Caco-2 (cell line): Measurements from ENCODE around the gene GNAQ. TPM values are rescaled to one million over a fixed set of nuclear protein-coding genes. Genes with fewer than 3 reads are reported as not detected.

ENCODE experiments used
- BruUV-seq: library from RNA; stranded (reverse); fragments of 400-500 nt; replicated peaks from 2 replicates; lab custom pipeline; 2021; lab: Mats Ljungman, UMichigan
- CTCF ChIA-PET: fragments of 300-600 bp; sonication (Branson Sonifier 250); formaldehyde crosslinking; loops from one replicate; lab custom pipeline; 2022; ENCODE audit warnings: antibody characterized with exemption; lab: Charles Lee
- POLR2A ChIA-PET: fragments of 300-600 bp; sonication (Branson Sonifier 250); formaldehyde crosslinking; loops from one replicate; lab custom pipeline; 2022; ENCODE audit warnings: antibody characterized with exemption; lab: Charles Lee
- DNase-seq, 2 experiments: peaks; one replicate each; pipeline versions ENCODE4 v3.0.0 to v3.0.0-alpha.2; 2020 to 2022
- H3K27me3 ChIP-seq: replicated peaks from 2 replicates; pipeline ENCODE4 v1.6.0; 2011; ENCODE audit warnings: low read length; ENCODE audit not compliant: control insufficient read depth, insufficient read depth
- H3K36me3 ChIP-seq: 2 replicates; pipeline ENCODE4 v1.5.1; 2011; ENCODE audit warnings: low read length; ENCODE audit not compliant: control insufficient read depth, insufficient read depth
- H3K4me1 ChIP-seq: fragments of 250-450 bp; sonication (Bioruptor Pico); 2 replicates; pipeline ENCODE4 v1.5.1; 2020; ENCODE audit warnings: mild to moderate bottlenecking
- H3K4me3 ChIP-seq: 2 replicates; pipeline ENCODE4 v1.5.1; 2011; ENCODE audit warnings: low read depth, mild to moderate bottlenecking, control low read depth, low read length
- H3K9me3 ChIP-seq: fragments of 250-450 bp; sonication (Bioruptor Pico); 2 replicates; pipeline ENCODE4 v1.5.1; 2020; ENCODE audit warnings: mild to moderate bottlenecking, moderate library complexity
- H3K27ac Mint-ChIP-seq: one replicate; pipeline ENCODE4 v1.8.0; 2022; ENCODE audit warnings: mixed read lengths; ENCODE audit not compliant: unreplicated experiment
- H3K27me3 Mint-ChIP-seq: one replicate; pipeline ENCODE4 v1.8.0; 2022; ENCODE audit warnings: mixed read lengths; ENCODE audit not compliant: insufficient read depth, unreplicated experiment
- H3K36me3 Mint-ChIP-seq: one replicate; pipeline ENCODE4 v1.8.0; 2022; ENCODE audit warnings: mild to moderate bottlenecking, mixed read lengths; ENCODE audit not compliant: insufficient read depth, unreplicated experiment
- H3K4me1 Mint-ChIP-seq: one replicate; pipeline ENCODE4 v1.8.0; 2022; ENCODE audit warnings: low read depth, mixed read lengths; ENCODE audit not compliant: unreplicated experiment
- H3K4me3 Mint-ChIP-seq: one replicate; pipeline ENCODE4 v1.8.0; 2022; ENCODE audit warnings: mild to moderate bottlenecking, moderate library complexity, mixed read lengths; ENCODE audit not compliant: unreplicated experiment
- H3K9me3 Mint-ChIP-seq: one replicate; pipeline ENCODE4 v1.8.0; 2022; ENCODE audit warnings: mixed read lengths; ENCODE audit not compliant: unreplicated experiment
- intact Hi-C: fragments of 100-400 bp; cut with micrococcal nuclease; formaldehyde crosslinking; loops from one replicate; pipeline ENCODE4 v1.10.0; 2022; ENCODE audit not compliant: unreplicated experiment
- total RNA-seq: library from RNA; stranded (reverse); gene quantifications from 2 replicates; pipeline ENCODE4 v1.2.3, GENCODE V29; 2022
- TF ChIP-seq, protein P1 (sequence below), 2 experiments: fragments of 200-600 bp in 1 of 2; IDR thresholded peaks; 1 replicate in 1 of 2; 2 replicates in 1 of 2; pipeline versions ENCODE4 v1.5.1 to v1.8.0; 2011 to 2022; ENCODE audit warnings: antibody characterized with exemption in 1 of 2, control low read depth in 1 of 2, inconsistent platforms in 1 of 2, low read depth in 1 of 2, low read length in 1 of 2, mild to moderate bottlenecking in 1 of 2, moderate library complexity in 1 of 2; ENCODE audit not compliant: insufficient read depth in 1 of 2, severe bottlenecking in 1 of 2, unreplicated experiment in 1 of 2

The GNAQ gene
- total RNA-seq, 1 experiment from 2014 or later, result 10.1 TPM

DNA sequence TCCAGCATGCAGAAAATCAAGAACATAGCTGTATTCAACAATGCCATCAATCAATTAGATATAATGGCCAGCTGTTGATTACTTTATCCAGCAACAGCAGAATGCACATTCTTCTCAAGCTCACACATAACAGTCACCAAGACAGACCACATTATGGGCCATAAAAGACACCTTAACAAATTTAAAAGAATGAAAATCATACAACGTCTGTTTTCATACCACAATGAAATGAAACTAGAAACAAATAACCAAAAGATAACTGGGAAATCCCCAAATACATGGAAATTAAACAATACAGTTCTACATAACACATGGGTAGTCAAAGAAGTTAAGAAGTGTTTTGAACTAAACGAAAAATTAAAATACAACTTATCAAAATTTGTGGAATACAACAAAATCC is 252.6 kb downstream of the GNAQ start:
- DNase-seq, result no peak
- POLR2A ChIA-PET, result no interaction called here
- Histone ChIP-seq H3K9me3 (no peaks in the 10 kb centered on the region), H3K4me1 (no peaks in the 10 kb centered on the region), H3K27me3 (no peaks in the 10 kb centered on the region), H3K4me3 (no peak overlapping the region), H3K36me3 (no peaks in the 10 kb centered on the region)
- BruUV-seq, result no TSS peak
- Mint-ChIP-seq H3K36me3 (no peaks in the 10 kb centered on the region), H3K4me1 (no peaks in the 10 kb centered on the region), H3K4me3 (no peak overlapping the region), H3K9me3 (peaks cover 9% of the 10 kb centered on the region), H3K27me3 (no peaks in the 10 kb centered on the region), H3K27ac (no peak overlapping the region)
- CTCF ChIA-PET, result no interaction called here
- intact Hi-C loops, result no loop called here
- TF ChIP-seq, protein P1, sequence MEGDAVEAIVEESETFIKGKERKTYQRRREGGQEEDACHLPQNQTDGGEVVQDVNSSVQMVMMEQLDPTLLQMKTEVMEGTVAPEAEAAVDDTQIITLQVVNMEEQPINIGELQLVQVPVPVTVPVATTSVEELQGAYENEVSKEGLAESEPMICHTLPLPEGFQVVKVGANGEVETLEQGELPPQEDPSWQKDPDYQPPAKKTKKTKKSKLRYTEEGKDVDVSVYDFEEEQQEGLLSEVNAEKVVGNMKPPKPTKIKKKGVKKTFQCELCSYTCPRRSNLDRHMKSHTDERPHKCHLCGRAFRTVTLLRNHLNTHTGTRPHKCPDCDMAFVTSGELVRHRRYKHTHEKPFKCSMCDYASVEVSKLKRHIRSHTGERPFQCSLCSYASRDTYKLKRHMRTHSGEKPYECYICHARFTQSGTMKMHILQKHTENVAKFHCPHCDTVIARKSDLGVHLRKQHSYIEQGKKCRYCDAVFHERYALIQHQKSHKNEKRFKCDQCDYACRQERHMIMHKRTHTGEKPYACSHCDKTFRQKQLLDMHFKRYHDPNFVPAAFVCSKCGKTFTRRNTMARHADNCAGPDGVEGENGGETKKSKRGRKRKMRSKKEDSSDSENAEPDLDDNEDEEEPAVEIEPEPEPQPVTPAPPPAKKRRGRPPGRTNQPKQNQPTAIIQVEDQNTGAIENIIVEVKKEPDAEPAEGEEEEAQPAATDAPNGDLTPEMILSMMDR (IDR thresholded peaks at IDR 0.05; ENCODE audit: insufficient read depth in 1 of 2, low read depth in 1 of 2, low read length in 1 of 2, severe bottlenecking in 1 of 2, unreplicated experiment in 1 of 2), result no peak

DNA sequence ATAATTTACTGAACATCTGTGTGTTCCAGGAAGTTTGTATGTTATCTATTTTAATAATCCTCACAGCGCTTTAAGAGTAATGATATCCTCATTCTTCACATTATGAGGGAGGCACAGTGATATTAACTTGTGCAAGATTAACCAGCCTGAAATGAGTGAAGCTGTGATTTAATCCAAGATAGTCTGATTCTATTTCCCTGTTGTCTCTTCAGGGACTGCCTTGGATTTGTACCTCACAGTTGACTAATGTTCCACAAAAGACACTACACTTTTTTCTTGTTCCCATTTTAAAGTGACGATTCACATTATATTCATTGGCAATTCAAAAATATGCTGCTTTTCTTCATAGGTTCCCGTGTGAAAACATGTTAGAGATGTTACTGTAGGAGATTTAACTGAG is 258.2 kb downstream of the GNAQ start:
- H3K4me3 Mint-ChIP-seq, result no peak overlapping the region
- DNase-seq, result no peak
- intact Hi-C loops, result no loop called here
- Histone ChIP-seq H3K4me1 (no peaks in the 10 kb centered on the region), H3K9me3 (no peaks in the 10 kb centered on the region), H3K27me3 (no peaks in the 10 kb centered on the region), H3K36me3 (no peaks in the 10 kb centered on the region), H3K4me3 (no peak overlapping the region)
- BruUV-seq, result no TSS peak
- no peaks in the 10 kb centered on the region for H3K36me3 Mint-ChIP-seq
- ChIA-PET POLR2A (no interaction called here), CTCF (no interaction called here)
- TF ChIP-seq, protein P1 (IDR thresholded peaks at IDR 0.05; ENCODE audit: insufficient read depth in 1 of 2, low read depth in 1 of 2, low read length in 1 of 2, severe bottlenecking in 1 of 2, unreplicated experiment in 1 of 2), result no peak
- no peak overlapping the region for H3K27ac Mint-ChIP-seq
- no peaks in the 10 kb centered on the region for H3K4me1 Mint-ChIP-seq
- peaks cover 6% of the 10 kb centered on the region for H3K9me3 Mint-ChIP-seq
- no peaks in the 10 kb centered on the region for H3K27me3 Mint-ChIP-seq

DNA sequence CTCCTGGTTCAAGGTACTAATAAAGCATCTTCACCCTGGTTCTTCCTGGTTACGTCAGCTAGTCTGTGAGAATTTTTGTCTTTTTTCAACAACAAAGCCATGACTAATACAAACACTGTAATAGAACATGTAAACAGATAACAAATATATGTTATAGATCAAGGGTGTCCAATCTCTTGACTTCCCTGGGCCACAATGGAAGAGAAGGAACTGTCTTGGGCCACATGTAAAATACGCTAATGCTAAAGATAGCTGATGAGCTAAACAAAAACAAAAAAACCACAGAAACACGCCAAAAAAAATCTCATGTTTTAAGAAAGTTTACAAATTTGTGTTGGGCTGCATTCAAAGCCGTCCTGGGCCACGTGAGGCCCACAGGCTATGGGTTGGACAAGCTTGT is 259.0 kb downstream of the GNAQ start:
- Mint-ChIP-seq H3K27ac (no peak overlapping the region), H3K9me3 (no peaks in the 10 kb centered on the region), H3K4me3 (no peak overlapping the region), H3K4me1 (no peaks in the 10 kb centered on the region), H3K36me3 (no peaks in the 10 kb centered on the region), H3K27me3 (no peaks in the 10 kb centered on the region)
- no peaks in the 10 kb centered on the region for H3K9me3 ChIP-seq
- H3K4me3 ChIP-seq, result no peak overlapping the region
- ChIA-PET CTCF (no interaction called here), POLR2A (no interaction called here)
- H3K27me3 ChIP-seq, result no peaks in the 10 kb centered on the region
- intact Hi-C loops, result no loop called here
- no peak for DNase-seq
- H3K4me1 ChIP-seq, result no peaks in the 10 kb centered on the region
- TF ChIP-seq, protein P1 (IDR thresholded peaks at IDR 0.05; ENCODE audit: insufficient read depth in 1 of 2, low read depth in 1 of 2, low read length in 1 of 2, severe bottlenecking in 1 of 2, unreplicated experiment in 1 of 2), result no peak
- no TSS peak for BruUV-seq
- no peaks in the 10 kb centered on the region for H3K36me3 ChIP-seq
